Coronary artery (tissue), 2 donors: Measurements from ENCODE around the gene TCAF1.
"Not testable (repeated sequence)": the region's sequence is repeated elsewhere in the genome, so short reads cannot be mapped to it uniquely, and the experiment has no call there.

Source experiments
- DNase-seq: peaks from one replicate; pipeline ENCODE4 v3.0.0-alpha.2; 2017; ENCODE audit warnings: low spot score
- H3K27ac ChIP-seq, 2 donors: fragments of 200-600 bp; sonication (generic); one replicate each; pipeline ENCODE4 v1.5.1; 2016 to 2019
- H3K4me3 ChIP-seq: fragments of 200-600 bp; sonication (generic); 2 replicates; pipeline ENCODE4 v1.5.1; 2016; ENCODE audit warnings: mild to moderate bottlenecking, moderate library complexity

The TCAF1 gene

DNA sequence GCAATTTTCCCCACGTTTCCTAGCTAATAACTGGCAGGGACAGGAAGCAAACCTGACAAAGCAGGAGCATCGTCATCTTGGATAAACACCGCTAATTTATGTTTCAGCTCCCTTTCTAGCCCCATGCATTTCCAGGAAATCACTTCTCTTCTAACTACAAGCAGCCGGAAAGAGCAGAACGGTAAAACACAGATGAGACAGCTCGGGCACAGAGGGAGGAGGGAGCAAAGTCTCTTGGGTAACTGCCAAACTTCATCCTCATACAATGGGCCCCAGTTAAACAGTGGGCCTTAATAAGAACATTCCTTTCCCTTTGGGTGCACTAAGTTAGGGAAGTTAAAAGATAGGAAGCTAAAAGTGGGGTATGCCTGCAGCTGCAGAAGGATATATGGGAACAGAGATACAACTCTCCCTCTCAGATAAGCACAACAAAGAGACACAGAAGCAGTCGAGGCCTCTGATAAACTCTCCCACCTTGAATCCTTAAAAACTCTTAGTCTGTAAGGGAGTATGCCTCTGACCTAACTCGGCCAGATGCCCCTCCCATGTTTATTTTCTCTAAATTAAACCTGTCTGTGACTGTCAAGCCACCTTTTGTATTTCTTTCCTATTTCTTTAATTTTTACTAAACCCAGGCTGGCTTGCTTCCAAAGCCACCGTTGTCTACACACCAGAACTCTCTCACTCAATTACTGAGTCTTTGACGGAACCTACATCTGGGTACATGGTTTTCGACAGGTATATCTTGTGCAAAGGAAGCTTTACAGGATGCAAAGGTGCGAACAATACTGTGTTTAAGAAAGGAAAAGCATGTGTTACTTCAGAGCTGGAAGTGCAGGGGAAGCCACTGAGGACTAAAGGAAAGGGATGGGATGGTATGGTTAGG, 80.3 kb downstream of the TCAF1 start:
- not testable (repeated sequence) for H3K27ac ChIP-seq, H3K4me3 ChIP-seq, DNase-seq

DNA sequence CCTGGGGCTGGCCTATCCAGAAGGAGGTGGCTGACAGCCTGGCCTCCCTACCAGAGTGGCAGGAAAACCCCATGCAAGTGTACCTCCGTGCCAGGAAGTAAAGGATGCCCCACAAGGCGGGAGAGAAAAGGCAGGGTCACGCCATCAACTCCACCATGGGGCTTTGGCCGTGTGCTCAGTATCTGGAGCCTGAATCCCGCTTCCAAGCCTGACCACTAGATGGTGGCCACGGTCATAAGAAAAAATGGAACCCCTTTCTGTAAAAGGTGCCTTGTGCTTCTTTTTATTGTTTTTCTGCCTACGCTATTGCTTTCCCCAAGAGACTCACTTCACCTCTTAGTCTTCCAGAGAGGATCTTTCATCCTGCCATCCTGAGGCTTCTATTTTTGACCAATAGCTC, 84.1 kb downstream of the TCAF1 start:
- not testable (repeated sequence) for H3K4me3 ChIP-seq, H3K27ac ChIP-seq, DNase-seq

- not testable (repeated sequence) for DNase-seq, H3K4me3 ChIP-seq
Measured at GRCh38 chr7:143816471-143817133, 85.4 kb downstream of the TCAF1 start.

DNA sequence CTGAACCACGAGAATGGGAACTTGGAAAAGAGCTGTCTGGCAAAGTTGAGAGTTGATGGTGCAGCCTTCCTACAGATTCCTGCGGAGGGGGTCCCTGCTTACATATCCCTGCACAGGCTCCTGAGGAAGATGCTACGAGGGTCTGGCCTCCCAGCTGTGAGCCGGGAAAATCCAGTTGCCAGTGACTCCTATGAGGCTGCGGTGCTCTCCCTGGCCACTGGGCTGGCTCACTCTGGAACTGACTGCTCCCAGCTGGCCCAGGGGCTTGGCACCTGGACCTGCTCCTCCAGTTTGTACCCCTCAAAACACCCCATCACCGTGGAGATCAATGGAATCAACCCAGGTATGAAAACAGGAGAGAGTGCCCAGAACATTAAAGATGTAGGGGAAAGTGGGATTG, 91.3 kb downstream of the TCAF1 start:
- H3K27ac ChIP-seq, DNase-seq, H3K4me3 ChIP-seq: not testable (repeated sequence)

More at GRCh38 chr7:143816471-143817133, 85.4 kb downstream of the TCAF1 start:
- not testable (repeated sequence) for H3K27ac ChIP-seq

- H3K27ac ChIP-seq, H3K4me3 ChIP-seq, DNase-seq: not testable (repeated sequence)
Measured at GRCh38 chr7:143806664-143807071, 95.3 kb downstream of the TCAF1 start.
